MM.1S (cell line): ENCODE measurements around the gene FBXW4.

Experiments
- DNase-seq: peaks from one replicate; pipeline ENCODE4 v3.0.0-alpha.2; 2015
- H2AFZ ChIP-seq: fragments of 300-600 bp; sonication (generic); 2 replicates; pipeline ENCODE4 v1.6.0; 2016; ENCODE audit warnings: antibody characterized with exemption, low read length
- H3F3A ChIP-seq: fragments of 300-600 bp; sonication (generic); 2 replicates; pipeline ENCODE4 v1.6.1; 2016; ENCODE audit warnings: mild to moderate bottlenecking, antibody characterized with exemption, low read length, moderate library complexity, mixed read lengths; ENCODE audit not compliant: insufficient read depth
- H3K27ac ChIP-seq: fragments of 300-600 bp; sonication (generic); 2 replicates; pipeline ENCODE4 v1.5.1; 2016; ENCODE audit warnings: mild to moderate bottlenecking, low read length
- H3K27me3 ChIP-seq: fragments of 300-600 bp; sonication (generic); replicated peaks from 2 replicates; pipeline ENCODE4 v1.6.0; 2016; ENCODE audit warnings: low read length; ENCODE audit not compliant: insufficient read depth
- H3K36me3 ChIP-seq: fragments of 300-600 bp; sonication (generic); replicated peaks from 2 replicates; pipeline ENCODE4 v1.6.1; 2016; ENCODE audit warnings: mild to moderate bottlenecking, low read length, mixed read lengths; ENCODE audit not compliant: insufficient read depth
- H3K4me1 ChIP-seq: fragments of 300-600 bp; sonication (generic); 2 replicates; pipeline ENCODE4 v1.6.1; 2016; ENCODE audit warnings: low read length, mixed read lengths
- H3K4me2 ChIP-seq: fragments of 300-600 bp; sonication (generic); 2 replicates; pipeline ENCODE4 v1.6.0; 2016; ENCODE audit warnings: low read depth, low read length
- H3K4me3 ChIP-seq: fragments of 300-600 bp; sonication (generic); 2 replicates; pipeline ENCODE4 v1.5.1; 2016; ENCODE audit warnings: low read length, mixed read lengths
- H3K79me2 ChIP-seq: fragments of 300-600 bp; sonication (generic); 2 replicates; pipeline ENCODE4 v1.6.1; 2016; ENCODE audit warnings: mixed run types, low read length, mixed read lengths
- H3K9ac ChIP-seq: fragments of 300-600 bp; sonication (generic); 2 replicates; pipeline ENCODE4 v1.6.1; 2016; ENCODE audit warnings: low read length, mixed read lengths
- H3K9me2 ChIP-seq: fragments of 300-600 bp; sonication (generic); replicated peaks from 2 replicates; pipeline ENCODE4 v1.6.1; 2016; ENCODE audit warnings: mild to moderate bottlenecking, low read length, mixed read lengths; ENCODE audit not compliant: insufficient read depth
- H3K9me3 ChIP-seq: fragments of 300-600 bp; sonication (generic); replicated peaks from 2 replicates; pipeline ENCODE4 v1.6.1; 2016; ENCODE audit warnings: mild to moderate bottlenecking, low read length, mixed read lengths; ENCODE audit not compliant: insufficient read depth
- H4K20me1 ChIP-seq: fragments of 300-600 bp; sonication (generic); 2 replicates; pipeline ENCODE4 v1.6.1; 2016; ENCODE audit warnings: mild to moderate bottlenecking, low read length, moderate library complexity, mixed read lengths; ENCODE audit not compliant: insufficient read depth
- EZH2 ChIP-seq: fragments of 300-600 bp; sonication (generic); optimal IDR thresholded peaks from 2 replicates; pipeline ENCODE3; 2017; ENCODE audit warnings: low read depth, mild to moderate bottlenecking, antibody characterized with exemption, low read length, mixed read lengths
- EZH2phosphoT487 ChIP-seq: fragments of 300-600 bp; sonication (generic); IDR thresholded peaks from 2 replicates; pipeline ENCODE4 v1.6.1; 2018; ENCODE audit warnings: antibody characterized with exemption, low read length
- TF ChIP-seq, protein P1 (sequence below): fragments of 300-600 bp; sonication (generic); IDR thresholded peaks from 2 replicates; pipeline ENCODE4 v1.5.1; 2016; ENCODE audit warnings: antibody characterized with exemption, low read length, mixed read lengths

The FBXW4 gene

DNA sequence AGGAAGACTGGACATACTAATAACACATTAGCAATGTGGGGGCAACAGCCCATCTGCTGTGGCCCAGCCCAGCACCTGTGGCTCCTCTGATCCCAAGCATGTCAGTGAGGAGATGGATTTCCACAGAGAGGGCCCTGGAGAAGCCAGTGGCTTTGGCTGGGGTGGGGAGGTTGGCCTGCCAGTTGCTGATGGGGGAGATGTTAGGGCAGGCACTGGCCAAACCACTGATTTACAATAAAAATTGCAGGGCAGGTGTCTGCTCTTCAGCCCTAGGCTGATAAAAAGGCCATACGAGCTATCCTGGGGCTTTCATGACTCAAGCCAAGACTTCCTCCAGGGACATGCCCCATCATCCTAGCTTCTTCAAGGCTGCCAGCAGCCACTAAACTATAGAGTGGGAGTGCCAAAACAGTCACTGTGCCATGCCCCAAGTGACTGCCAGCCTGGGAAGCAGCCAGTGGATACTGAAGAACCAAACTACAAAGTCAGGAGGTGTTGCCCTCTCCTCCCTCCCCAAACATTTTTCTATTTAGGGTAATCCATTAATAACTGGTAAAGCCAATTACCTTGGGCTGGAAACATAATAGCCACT lies 69.1 kb downstream of the FBXW4 start:
- no peaks in the 10 kb centered on the region for H3K79me2 ChIP-seq
- TF ChIP-seq, protein P1, sequence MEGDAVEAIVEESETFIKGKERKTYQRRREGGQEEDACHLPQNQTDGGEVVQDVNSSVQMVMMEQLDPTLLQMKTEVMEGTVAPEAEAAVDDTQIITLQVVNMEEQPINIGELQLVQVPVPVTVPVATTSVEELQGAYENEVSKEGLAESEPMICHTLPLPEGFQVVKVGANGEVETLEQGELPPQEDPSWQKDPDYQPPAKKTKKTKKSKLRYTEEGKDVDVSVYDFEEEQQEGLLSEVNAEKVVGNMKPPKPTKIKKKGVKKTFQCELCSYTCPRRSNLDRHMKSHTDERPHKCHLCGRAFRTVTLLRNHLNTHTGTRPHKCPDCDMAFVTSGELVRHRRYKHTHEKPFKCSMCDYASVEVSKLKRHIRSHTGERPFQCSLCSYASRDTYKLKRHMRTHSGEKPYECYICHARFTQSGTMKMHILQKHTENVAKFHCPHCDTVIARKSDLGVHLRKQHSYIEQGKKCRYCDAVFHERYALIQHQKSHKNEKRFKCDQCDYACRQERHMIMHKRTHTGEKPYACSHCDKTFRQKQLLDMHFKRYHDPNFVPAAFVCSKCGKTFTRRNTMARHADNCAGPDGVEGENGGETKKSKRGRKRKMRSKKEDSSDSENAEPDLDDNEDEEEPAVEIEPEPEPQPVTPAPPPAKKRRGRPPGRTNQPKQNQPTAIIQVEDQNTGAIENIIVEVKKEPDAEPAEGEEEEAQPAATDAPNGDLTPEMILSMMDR, result no peak
- TF ChIP-seq EZH2phosphoT487 (no peak), EZH2 (no peak)
- H3K9me3 ChIP-seq, result no peaks in the 10 kb centered on the region
- H2AFZ ChIP-seq, result no peak overlapping the region
- H3F3A ChIP-seq, result no peaks in the 10 kb centered on the region
- H3K27me3 ChIP-seq, result no peaks in the 10 kb centered on the region
- no peak overlapping the region for H3K9ac ChIP-seq
- H3K36me3 ChIP-seq, result 0 out of 2 replicates have a peak, but pooled peaks cover 2% of the 10 kb centered on the region
- no peak overlapping the region for H3K27ac ChIP-seq
- H3K4me1 ChIP-seq, result no peaks in the 10 kb centered on the region
- H3K4me2 ChIP-seq, result no peak overlapping the region
- DNase-seq, result no peak
- no peaks in the 10 kb centered on the region for H4K20me1 ChIP-seq
- H3K9me2 ChIP-seq, result no peaks in the 10 kb centered on the region
- H3K4me3 ChIP-seq, result no peak overlapping the region

DNA sequence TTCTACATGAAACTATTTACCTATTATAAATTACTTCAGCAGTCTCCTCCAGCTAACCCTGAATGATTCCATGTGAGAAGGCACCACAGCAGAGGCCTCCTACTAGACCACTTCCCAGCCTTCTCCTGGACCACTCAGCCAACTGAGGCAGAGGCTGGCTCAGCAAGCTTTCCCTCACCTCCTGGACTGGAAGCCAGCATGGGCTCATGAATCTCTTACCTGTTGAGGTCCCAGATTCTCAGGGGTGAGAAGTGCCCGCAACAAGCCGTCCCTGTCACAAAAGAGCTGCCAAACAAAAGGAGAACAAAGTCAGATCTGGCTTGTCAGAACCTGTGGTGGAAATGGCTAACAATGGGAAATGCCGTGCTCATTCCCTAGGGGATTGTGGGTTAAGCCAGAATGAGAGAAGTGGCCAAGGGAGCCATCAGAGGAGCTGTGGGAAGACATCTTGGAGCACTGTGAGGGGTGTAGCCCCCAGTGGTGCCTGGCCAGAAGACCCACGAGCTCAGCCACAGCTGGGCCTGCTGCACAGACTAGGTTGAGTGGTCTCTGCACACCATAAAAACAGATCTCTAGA lies 70.4 kb downstream of the FBXW4 start:
- H3K9me2 ChIP-seq, result no peaks in the 10 kb centered on the region
- no peaks in the 10 kb centered on the region for H3K79me2 ChIP-seq
- 0 out of 2 replicates have a peak, but pooled peaks cover 2% of the 10 kb centered on the region for H3K36me3 ChIP-seq
- no peak overlapping the region for H2AFZ ChIP-seq
- no peaks in the 10 kb centered on the region for H3K4me1 ChIP-seq
- no peaks in the 10 kb centered on the region for H3K9me3 ChIP-seq
- no peaks in the 10 kb centered on the region for H4K20me1 ChIP-seq
- no peak for DNase-seq
- H3K27me3 ChIP-seq, result no peaks in the 10 kb centered on the region
- no peak overlapping the region for H3K4me2 ChIP-seq
- no peak overlapping the region for H3K9ac ChIP-seq
- no peak overlapping the region for H3K4me3 ChIP-seq
- no peaks in the 10 kb centered on the region for H3F3A ChIP-seq
- no peak for TF ChIP-seq EZH2phosphoT487
- TF ChIP-seq EZH2, result no peak
- TF ChIP-seq, protein P1, result no peak
- no peak overlapping the region for H3K27ac ChIP-seq

DNA sequence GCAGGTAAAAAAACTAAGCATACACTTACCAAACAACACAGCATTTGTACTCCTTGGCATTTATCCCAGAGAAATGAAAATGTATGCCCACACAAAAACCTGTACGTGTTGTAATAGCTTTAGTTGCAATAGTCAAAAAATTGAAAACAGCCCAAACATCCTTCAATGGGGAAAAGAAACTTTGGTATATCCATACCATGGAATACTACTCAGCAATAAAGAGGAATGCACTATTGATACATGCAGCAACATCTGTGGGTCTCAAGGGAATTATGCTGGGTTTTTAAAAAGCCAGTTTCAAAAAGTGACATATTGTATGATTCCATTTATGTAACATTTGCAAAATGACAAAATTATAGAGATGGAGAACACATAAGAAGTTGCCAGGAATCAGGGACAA lies 71.4 kb downstream of the FBXW4 start:
- Histone ChIP-seq H3K4me2 (no peak overlapping the region), H4K20me1 (no peaks in the 10 kb centered on the region), H3K79me2 (no peaks in the 10 kb centered on the region), H3K4me3 (no peak overlapping the region), H3K36me3 (0 out of 2 replicates have a peak, but pooled peaks cover 2% of the 10 kb centered on the region), H3F3A (no peaks in the 10 kb centered on the region), H3K27me3 (no peaks in the 10 kb centered on the region), H3K9me2 (no peaks in the 10 kb centered on the region), H3K9ac (no peak overlapping the region), H3K27ac (no peak overlapping the region), H2AFZ (no peak overlapping the region), H3K9me3 (no peaks in the 10 kb centered on the region), H3K4me1 (no peaks in the 10 kb centered on the region)
- DNase-seq, result no peak
- TF ChIP-seq, protein P1, result no peak
- TF ChIP-seq EZH2 (no peak), EZH2phosphoT487 (no peak)
